Daoy (cell line): ENCODE measurements around the gene AKTIP. TPM values are rescaled to one million over a fixed set of nuclear protein-coding genes. Genes with fewer than 3 reads are reported as not detected.
"Not testable (repeated sequence)": the region's sequence is repeated elsewhere in the genome, so short reads cannot be mapped to it uniquely, and the experiment has no call there.

ENCODE experiments used
- DNase-seq: peaks from one replicate; pipeline ENCODE4 v3.0.0-alpha.2; 2015; ENCODE audit warnings: low read depth
- total RNA-seq: library from RNA; depleted of rRNA; stranded (reverse); fragments of >200 nt; shearing (Covaris generic); gene quantifications from 2 replicates; pipeline ENCODE4 v1.2.3, GENCODE V29; 2014

AKTIP gene
- total RNA-seq, 1 experiment from 2014 or later, result 14.1 TPM

GRCh38 chr16:53515811-53516210 lies 12.8 kb upstream of the AKTIP start:
- DNase-seq, result no peak

- DNase-seq, result peak; percentile 14
Observed at GRCh38 chr16:53515259-53515658, 12.2 kb upstream of the AKTIP start.

- not testable (repeated sequence) for DNase-seq
Observed at GRCh38 chr16:53512795-53513194, 9.8 kb upstream of the AKTIP start.

- no peak for DNase-seq
Observed at GRCh38 chr16:53511403-53512280, 8.6 kb upstream of the AKTIP start.

- no peak for DNase-seq
Observed at GRCh38 chr16:53511084-53511402, 8.0 kb upstream of the AKTIP start.

GRCh38 chr16:53510704-53511070 lies 7.7 kb upstream of the AKTIP start:
- no peak for DNase-seq

GRCh38 chr16:53509906-53510703 lies 7.1 kb upstream of the AKTIP start:
- peak; percentile 66 for DNase-seq

- no peak for DNase-seq
Observed at GRCh38 chr16:53507464-53508179, 4.6 kb upstream of the AKTIP start.

- no peak for DNase-seq
Observed at GRCh38 chr16:53506254-53506653, 3.2 kb upstream of the AKTIP start.

GRCh38 chr16:53504665-53505064 lies 1.7 kb upstream of the AKTIP start:
- DNase-seq, result peak; percentile 60

GRCh38 chr16:53503991-53504663 lies 1.1 kb upstream of the AKTIP start:
- DNase-seq, result peak; percentile 19

- peak; percentile 99 for DNase-seq
Observed at GRCh38 chr16:53503270-53503923, 388 bp upstream of the AKTIP start.

GRCh38 chr16:53501216-53501859 lies 1.7 kb downstream of the AKTIP start:
- no peak for DNase-seq

- DNase-seq, result no peak
Observed at GRCh38 chr16:53498984-53499383, 4.0 kb downstream of the AKTIP start.

- no peak for DNase-seq
Observed at GRCh38 chr16:53495325-53495724, 7.7 kb downstream of the AKTIP start.

GRCh38 chr16:53494636-53495035 lies 8.4 kb downstream of the AKTIP start:
- DNase-seq, result no peak

GRCh38 chr16:53492503-53492902 lies 10.5 kb downstream of the AKTIP start:
- no peak for DNase-seq

- no peak for DNase-seq
Observed at GRCh38 chr16:53489755-53490154, 13.3 kb downstream of the AKTIP start.

GRCh38 chr16:53486230-53486629 lies 16.8 kb downstream of the AKTIP start:
- no peak for DNase-seq

GRCh38 chr16:53484542-53484941 lies 18.5 kb downstream of the AKTIP start:
- no peak for DNase-seq

- DNase-seq, result no peak
Observed at GRCh38 chr16:53482123-53482522, 20.9 kb downstream of the AKTIP start.
